Liver (tissue), 9 donors: ENCODE data around the gene SHQ1. TPM values are rescaled to one million over a fixed set of nuclear protein-coding genes. Genes with fewer than 3 reads are reported as not detected.

Source experiments
- DNase-seq: peaks from one replicate; pipeline ENCODE4 v3.0.0-alpha.2; 2017; ENCODE audit warnings: low spot score
- H3K27ac ChIP-seq, 2 donors: one replicate each; pipeline ENCODE4 v1.7.0; 2013; ENCODE audit warnings: inconsistent platforms in 2 of 2, low read length in 2 of 2, control low read depth in 1 of 2, low read depth in 1 of 2, mild to moderate bottlenecking in 1 of 2
- H3K27me3 ChIP-seq, 4 donors: one replicate each; pipeline versions ENCODE4 v1.6.1 to v1.7.0; 2013; ENCODE audit warnings: low read length in 3 of 4, inconsistent platforms in 1 of 4, mild to moderate bottlenecking in 1 of 4, moderate library complexity in 1 of 4; ENCODE audit not compliant: control insufficient read depth in 4 of 4, insufficient read depth in 4 of 4
- H3K36me3 ChIP-seq, 4 donors: one replicate each; pipeline versions ENCODE4 v1.6.1 to v1.7.0; 2013; ENCODE audit warnings: low read length in 3 of 4, mild to moderate bottlenecking in 3 of 4, low read depth in 1 of 4, moderate library complexity in 1 of 4; ENCODE audit not compliant: control insufficient read depth in 4 of 4, insufficient read depth in 3 of 4
- H3K4me1 ChIP-seq, 4 donors: one replicate each; pipeline versions ENCODE4 v1.6.1 to v1.7.0; 2013; ENCODE audit warnings: low read length in 3 of 4, mild to moderate bottlenecking in 3 of 4, moderate library complexity in 1 of 4; ENCODE audit not compliant: control insufficient read depth in 4 of 4, insufficient read depth in 4 of 4
- H3K4me3 ChIP-seq, 3 donors: one replicate each; pipeline versions ENCODE4 v1.6.1 to v1.7.0; 2013; ENCODE audit warnings: low read length in 3 of 3, control low read depth in 1 of 3, low read depth in 1 of 3, mild to moderate bottlenecking in 1 of 3
- H3K9ac ChIP-seq, 2 donors: one replicate each; pipeline ENCODE4 v1.7.0; 2013; ENCODE audit warnings: low read length in 2 of 2, mild to moderate bottlenecking in 2 of 2, moderate library complexity in 2 of 2, control low read depth in 1 of 2, low read depth in 1 of 2
- H3K9me3 ChIP-seq, 4 donors: one replicate each; pipeline versions ENCODE4 v1.6.1 to v1.7.0; 2013; ENCODE audit warnings: low read length in 3 of 4; ENCODE audit not compliant: control insufficient read depth in 4 of 4
- EGR1 ChIP-seq, 2 donors: IDR thresholded peaks; 2 replicates each; pipeline ENCODE4 v1.6.1; 2016 to 2018; ENCODE audit warnings: antibody characterized with exemption in 2 of 2, low read depth in 2 of 2
- FOXA1 ChIP-seq: IDR thresholded peaks from 2 replicates; pipeline ENCODE4 v1.6.1; 2016; ENCODE audit warnings: antibody characterized with exemption
- FOXA2 ChIP-seq: IDR thresholded peaks from 2 replicates; pipeline ENCODE4 v1.6.1; 2016; ENCODE audit warnings: antibody characterized with exemption
- GABPA ChIP-seq, 2 donors: IDR thresholded peaks in 1 of 2; conservative IDR thresholded peaks in 1 of 2; 2 replicates each; pipeline ENCODE4 v1.6.1; 2016; ENCODE audit warnings: antibody characterized with exemption in 2 of 2, mild to moderate bottlenecking in 1 of 2, moderate library complexity in 1 of 2
- HNF4A ChIP-seq, 2 donors: conservative IDR thresholded peaks; 2 replicates each; pipeline ENCODE4 v1.6.1; 2016; ENCODE audit warnings: antibody characterized with exemption in 2 of 2, mild to moderate bottlenecking in 2 of 2
- HNF4G ChIP-seq: IDR thresholded peaks from 2 replicates; pipeline ENCODE4 v1.6.1; 2016; ENCODE audit warnings: antibody characterized with exemption
- JUND ChIP-seq, 2 donors: IDR thresholded peaks; 2 replicates each; pipeline ENCODE4 v1.6.1; 2016; ENCODE audit warnings: antibody characterized with exemption in 2 of 2
- NR2F2 ChIP-seq: IDR thresholded peaks from 2 replicates; pipeline ENCODE4 v1.6.1; 2016; ENCODE audit warnings: antibody characterized with exemption
- RAD21 ChIP-seq, 2 donors: IDR thresholded peaks; 2 replicates each; pipeline ENCODE4 v1.6.1; 2016; ENCODE audit warnings: antibody characterized with exemption in 2 of 2, mild to moderate bottlenecking in 2 of 2
- RXRA ChIP-seq, 2 donors: IDR thresholded peaks; 2 replicates each; pipeline ENCODE4 v1.6.1; 2017 to 2018; ENCODE audit warnings: antibody characterized with exemption in 2 of 2, mild to moderate bottlenecking in 1 of 2
- SP1 ChIP-seq: IDR thresholded peaks from 2 replicates; pipeline ENCODE4 v1.6.1; 2018; ENCODE audit warnings: antibody characterized with exemption, mild to moderate bottlenecking
- TAF1 ChIP-seq: conservative IDR thresholded peaks from 2 replicates; pipeline ENCODE4 v1.6.1; 2016; ENCODE audit warnings: antibody characterized with exemption, mild to moderate bottlenecking
- YY1 ChIP-seq: IDR thresholded peaks from 2 replicates; pipeline ENCODE4 v1.6.1; 2016; ENCODE audit warnings: antibody characterized with exemption, mild to moderate bottlenecking
- WGBS: extraction: QIAGEN DNeasy Blood & Tissue Kit; methylation state at CpG from one replicate; pipeline ENCODE4 v1.1.7; 2013; 5-methylcytosine and 5-hydroxymethylcytosine counted together
- polyA plus RNA-seq, 2 donors: library from polyadenylated mRNA; stranded (reverse) in 1 of 2; unstranded in 1 of 2; fragments of 200-250 nt in 1 of 2; fragments of >200 nt in 1 of 2; fragmentation: Nextera tagmentation in 1 of 2; extraction: Ambion mirVana in 1 of 2; gene quantifications; one replicate each; pipeline versions ENCODE4 v1.2.1 to v1.2.3, GENCODE V29; 2013 to 2015
- total RNA-seq, 2 donors: library from RNA; depleted of rRNA; stranded (reverse); fragments of >200 nt; gene quantifications; one replicate each; pipeline ENCODE4 v1.2.3, GENCODE V29; 2014
- TF ChIP-seq, protein P1 (sequence below): IDR thresholded peaks from 2 replicates; pipeline ENCODE4 v1.6.1; 2016; ENCODE audit warnings: antibody characterized with exemption, mild to moderate bottlenecking
- TF ChIP-seq, protein P2 (sequence below): IDR thresholded peaks from 2 replicates; pipeline ENCODE4 v1.6.1; 2016; ENCODE audit warnings: antibody characterized with exemption
- TF ChIP-seq, protein P3 (sequence below): IDR thresholded peaks from 2 replicates; pipeline ENCODE4 v1.6.1; 2016; ENCODE audit warnings: antibody characterized with exemption
- TF ChIP-seq, protein P4 (sequence below): fragments of 150-350 bp; IDR thresholded peaks from 2 replicates; pipeline ENCODE4 v1.5.1; 2017; ENCODE audit warnings: improper control_type of control experiment, low read depth, low read length; ENCODE audit not compliant: missing input control
- TF ChIP-seq, protein P5 (sequence below): IDR thresholded peaks from 2 replicates; pipeline ENCODE4 v1.6.1; 2016; ENCODE audit warnings: antibody characterized with exemption
- donor health status: healthy.
- donor health status: healthy.
- donor health status: healthy.
- donor health status: healthy.
- donor health status: healthy.

The SHQ1 gene
- total and polyA plus RNA-seq, 4 donors, result 4.3 to 9.6 (median 6.1) TPM

DNA sequence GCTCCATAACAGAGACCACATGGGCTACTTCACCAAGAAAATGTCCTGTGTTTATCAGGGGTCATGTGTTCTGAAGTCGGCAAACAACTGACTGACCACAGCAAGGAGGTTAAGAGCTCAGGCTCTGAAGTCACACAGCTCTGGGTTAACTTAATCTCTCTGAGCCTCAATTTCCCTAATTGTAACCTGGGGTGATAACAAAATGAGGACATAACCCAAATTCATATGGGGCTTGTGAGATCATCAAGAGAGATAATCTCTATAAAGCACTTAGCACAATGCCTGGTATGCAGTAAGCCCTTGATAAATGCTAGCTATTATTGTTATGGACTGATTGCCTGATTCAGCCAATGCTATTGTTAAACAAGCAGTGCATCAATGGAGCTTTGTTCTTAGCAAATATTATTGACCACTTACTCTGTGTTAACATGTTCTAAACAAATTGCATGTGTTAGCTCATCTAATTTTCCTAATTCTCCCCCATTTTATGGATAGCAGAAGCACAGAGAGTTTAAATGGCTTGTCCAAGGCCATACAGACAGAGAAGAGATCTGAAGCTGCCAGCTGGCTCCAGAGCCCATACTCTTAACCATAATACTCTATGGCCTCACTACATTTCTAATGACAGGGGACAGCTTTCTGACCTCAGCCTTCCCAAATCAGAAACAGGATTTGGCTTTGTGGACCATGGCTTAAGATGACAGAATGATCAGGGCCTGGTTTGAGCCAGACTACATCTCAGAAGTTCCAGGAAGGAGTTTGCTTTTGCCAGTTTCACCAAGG is 78.3 kb downstream of the SHQ1 start:
- no peaks in the 10 kb centered on the region for H3K4me1 ChIP-seq
- H3K4me3 ChIP-seq, result no peak overlapping the region
- 83% methylated on average over 1 of the region's 1 CpG for WGBS
- no peak for DNase-seq
- H3K36me3 ChIP-seq, result no peaks in the 10 kb centered on the region
- no peaks in the 10 kb centered on the region for H3K9me3 ChIP-seq
- no peak overlapping the region for H3K9ac ChIP-seq
- no peak overlapping the region for H3K27ac ChIP-seq
- H3K27me3 ChIP-seq, result no peaks in the 10 kb centered on the region
- TF ChIP-seq SP1, result no peak
- TF ChIP-seq HNF4G, result no peak
- no peak for TF ChIP-seq JUND (IDR thresholded peaks at IDR 0.05)
- TF ChIP-seq, protein P1, sequence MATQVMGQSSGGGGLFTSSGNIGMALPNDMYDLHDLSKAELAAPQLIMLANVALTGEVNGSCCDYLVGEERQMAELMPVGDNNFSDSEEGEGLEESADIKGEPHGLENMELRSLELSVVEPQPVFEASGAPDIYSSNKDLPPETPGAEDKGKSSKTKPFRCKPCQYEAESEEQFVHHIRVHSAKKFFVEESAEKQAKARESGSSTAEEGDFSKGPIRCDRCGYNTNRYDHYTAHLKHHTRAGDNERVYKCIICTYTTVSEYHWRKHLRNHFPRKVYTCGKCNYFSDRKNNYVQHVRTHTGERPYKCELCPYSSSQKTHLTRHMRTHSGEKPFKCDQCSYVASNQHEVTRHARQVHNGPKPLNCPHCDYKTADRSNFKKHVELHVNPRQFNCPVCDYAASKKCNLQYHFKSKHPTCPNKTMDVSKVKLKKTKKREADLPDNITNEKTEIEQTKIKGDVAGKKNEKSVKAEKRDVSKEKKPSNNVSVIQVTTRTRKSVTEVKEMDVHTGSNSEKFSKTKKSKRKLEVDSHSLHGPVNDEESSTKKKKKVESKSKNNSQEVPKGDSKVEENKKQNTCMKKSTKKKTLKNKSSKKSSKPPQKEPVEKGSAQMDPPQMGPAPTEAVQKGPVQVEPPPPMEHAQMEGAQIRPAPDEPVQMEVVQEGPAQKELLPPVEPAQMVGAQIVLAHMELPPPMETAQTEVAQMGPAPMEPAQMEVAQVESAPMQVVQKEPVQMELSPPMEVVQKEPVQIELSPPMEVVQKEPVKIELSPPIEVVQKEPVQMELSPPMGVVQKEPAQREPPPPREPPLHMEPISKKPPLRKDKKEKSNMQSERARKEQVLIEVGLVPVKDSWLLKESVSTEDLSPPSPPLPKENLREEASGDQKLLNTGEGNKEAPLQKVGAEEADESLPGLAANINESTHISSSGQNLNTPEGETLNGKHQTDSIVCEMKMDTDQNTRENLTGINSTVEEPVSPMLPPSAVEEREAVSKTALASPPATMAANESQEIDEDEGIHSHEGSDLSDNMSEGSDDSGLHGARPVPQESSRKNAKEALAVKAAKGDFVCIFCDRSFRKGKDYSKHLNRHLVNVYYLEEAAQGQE, result no peak
- no peak for TF ChIP-seq TAF1
- TF ChIP-seq, protein P2, sequence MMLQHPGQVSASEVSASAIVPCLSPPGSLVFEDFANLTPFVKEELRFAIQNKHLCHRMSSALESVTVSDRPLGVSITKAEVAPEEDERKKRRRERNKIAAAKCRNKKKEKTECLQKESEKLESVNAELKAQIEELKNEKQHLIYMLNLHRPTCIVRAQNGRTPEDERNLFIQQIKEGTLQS, result no peak
- TF ChIP-seq RXRA (IDR thresholded peaks at IDR 0.05), result no peak
- no peak for TF ChIP-seq NR2F2

DNA sequence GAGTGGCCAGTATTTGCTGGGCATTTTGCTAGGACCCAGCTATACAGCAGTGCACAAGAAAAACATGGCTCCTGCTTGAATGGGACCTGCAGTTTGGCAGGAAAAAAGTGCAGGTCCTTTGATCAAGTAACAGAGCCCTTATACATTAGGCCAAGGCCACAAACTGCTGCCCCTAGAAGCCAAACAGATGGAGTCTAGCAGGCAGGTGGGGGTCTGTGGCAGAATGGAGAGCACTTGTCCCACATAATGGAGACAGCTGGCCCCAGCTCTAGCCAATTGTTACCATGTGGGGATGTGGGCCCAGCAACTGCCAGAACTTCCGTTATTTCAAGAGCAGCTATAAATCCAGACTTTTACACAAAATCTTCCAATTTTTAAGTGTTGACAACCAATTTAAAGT is 79.3 kb downstream of the SHQ1 start:
- Histone ChIP-seq H3K36me3 (no peaks in the 10 kb centered on the region), H3K9ac (no peak overlapping the region), H3K4me1 (no peaks in the 10 kb centered on the region), H3K4me3 (no peak overlapping the region), H3K27me3 (no peaks in the 10 kb centered on the region), H3K27ac (no peak overlapping the region), H3K9me3 (no peaks in the 10 kb centered on the region)
- 100% methylated on average over 1 of the region's 1 CpG for WGBS
- TF ChIP-seq RXRA (IDR thresholded peaks at IDR 0.05), result no peak
- no peak for TF ChIP-seq YY1
- TF ChIP-seq, protein P3, sequence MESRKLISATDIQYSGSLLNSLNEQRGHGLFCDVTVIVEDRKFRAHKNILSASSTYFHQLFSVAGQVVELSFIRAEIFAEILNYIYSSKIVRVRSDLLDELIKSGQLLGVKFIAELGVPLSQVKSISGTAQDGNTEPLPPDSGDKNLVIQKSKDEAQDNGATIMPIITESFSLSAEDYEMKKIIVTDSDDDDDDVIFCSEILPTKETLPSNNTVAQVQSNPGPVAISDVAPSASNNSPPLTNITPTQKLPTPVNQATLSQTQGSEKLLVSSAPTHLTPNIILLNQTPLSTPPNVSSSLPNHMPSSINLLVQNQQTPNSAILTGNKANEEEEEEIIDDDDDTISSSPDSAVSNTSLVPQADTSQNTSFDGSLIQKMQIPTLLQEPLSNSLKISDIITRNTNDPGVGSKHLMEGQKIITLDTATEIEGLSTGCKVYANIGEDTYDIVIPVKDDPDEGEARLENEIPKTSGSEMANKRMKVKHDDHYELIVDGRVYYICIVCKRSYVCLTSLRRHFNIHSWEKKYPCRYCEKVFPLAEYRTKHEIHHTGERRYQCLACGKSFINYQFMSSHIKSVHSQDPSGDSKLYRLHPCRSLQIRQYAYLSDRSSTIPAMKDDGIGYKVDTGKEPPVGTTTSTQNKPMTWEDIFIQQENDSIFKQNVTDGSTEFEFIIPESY, result no peak
- TF ChIP-seq, protein P1, result no peak
- TF ChIP-seq HNF4A (conservative IDR thresholded peaks at IDR 0.05), result no peak
- no peak for TF ChIP-seq EGR1 (IDR thresholded peaks at IDR 0.05; ENCODE audit: low read depth in 2 of 2)
- no peak for TF ChIP-seq TAF1
- TF ChIP-seq, protein P4, sequence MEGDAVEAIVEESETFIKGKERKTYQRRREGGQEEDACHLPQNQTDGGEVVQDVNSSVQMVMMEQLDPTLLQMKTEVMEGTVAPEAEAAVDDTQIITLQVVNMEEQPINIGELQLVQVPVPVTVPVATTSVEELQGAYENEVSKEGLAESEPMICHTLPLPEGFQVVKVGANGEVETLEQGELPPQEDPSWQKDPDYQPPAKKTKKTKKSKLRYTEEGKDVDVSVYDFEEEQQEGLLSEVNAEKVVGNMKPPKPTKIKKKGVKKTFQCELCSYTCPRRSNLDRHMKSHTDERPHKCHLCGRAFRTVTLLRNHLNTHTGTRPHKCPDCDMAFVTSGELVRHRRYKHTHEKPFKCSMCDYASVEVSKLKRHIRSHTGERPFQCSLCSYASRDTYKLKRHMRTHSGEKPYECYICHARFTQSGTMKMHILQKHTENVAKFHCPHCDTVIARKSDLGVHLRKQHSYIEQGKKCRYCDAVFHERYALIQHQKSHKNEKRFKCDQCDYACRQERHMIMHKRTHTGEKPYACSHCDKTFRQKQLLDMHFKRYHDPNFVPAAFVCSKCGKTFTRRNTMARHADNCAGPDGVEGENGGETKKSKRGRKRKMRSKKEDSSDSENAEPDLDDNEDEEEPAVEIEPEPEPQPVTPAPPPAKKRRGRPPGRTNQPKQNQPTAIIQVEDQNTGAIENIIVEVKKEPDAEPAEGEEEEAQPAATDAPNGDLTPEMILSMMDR, result no peak
- TF ChIP-seq FOXA2, result no peak
- no peak for TF ChIP-seq GABPA (IDR thresholded peaks at IDR 0.05 in 1 of 2, conservative IDR thresholded peaks at IDR 0.05 in 1 of 2)
- no peak for TF ChIP-seq FOXA1
- no peak for TF ChIP-seq HNF4G
- no peak for TF ChIP-seq SP1
- TF ChIP-seq RAD21 (IDR thresholded peaks at IDR 0.05), result no peak
- TF ChIP-seq, protein P5, sequence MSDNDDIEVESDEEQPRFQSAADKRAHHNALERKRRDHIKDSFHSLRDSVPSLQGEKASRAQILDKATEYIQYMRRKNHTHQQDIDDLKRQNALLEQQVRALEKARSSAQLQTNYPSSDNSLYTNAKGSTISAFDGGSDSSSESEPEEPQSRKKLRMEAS, result no peak
- no peak for TF ChIP-seq JUND (IDR thresholded peaks at IDR 0.05)
- no peak for TF ChIP-seq NR2F2
- no peak for DNase-seq
